ENCODE results near the gene SPINK8.
"Not testable (repeated sequence)": the region's sequence is repeated elsewhere in the genome, so short reads cannot be mapped to it uniquely, and the experiment has no call there.

DNA sequence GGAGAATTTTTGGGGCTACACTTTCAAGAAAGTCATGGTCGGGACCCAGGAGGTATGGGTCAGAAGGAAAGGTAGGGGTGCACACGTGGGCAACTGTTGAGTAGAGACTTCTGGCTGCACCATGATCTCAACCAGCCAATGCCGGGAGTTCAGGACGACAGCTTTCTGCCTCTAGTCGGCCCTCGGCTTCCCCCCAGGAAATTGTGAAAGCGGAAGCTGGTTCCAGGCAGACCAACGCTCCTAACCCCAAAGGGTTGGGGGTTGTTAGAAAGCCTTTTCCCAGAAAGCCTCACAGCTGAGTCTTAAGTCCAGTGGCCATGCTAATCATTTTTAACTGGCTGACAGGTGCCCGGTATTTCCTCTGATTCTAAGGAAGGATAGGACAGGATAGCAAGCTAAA is 1.8 kb upstream of the SPINK8 start:
- not testable (repeated sequence) for TF ChIP-seq BHLHE40 (IDR thresholded peaks at IDR 0.05; ENCODE audit: borderline replicate concordance); FOXM1 (IDR thresholded peaks at IDR 0.05; ENCODE audit: borderline replicate concordance); ELF4 (IDR thresholded peaks at IDR 0.05); SP1 (IDR thresholded peaks at IDR 0.05); NFRKB (IDR thresholded peaks at IDR 0.05); SUZ12 (IDR thresholded peaks at IDR 0.05)
- TF ChIP-seq, protein P1, sequence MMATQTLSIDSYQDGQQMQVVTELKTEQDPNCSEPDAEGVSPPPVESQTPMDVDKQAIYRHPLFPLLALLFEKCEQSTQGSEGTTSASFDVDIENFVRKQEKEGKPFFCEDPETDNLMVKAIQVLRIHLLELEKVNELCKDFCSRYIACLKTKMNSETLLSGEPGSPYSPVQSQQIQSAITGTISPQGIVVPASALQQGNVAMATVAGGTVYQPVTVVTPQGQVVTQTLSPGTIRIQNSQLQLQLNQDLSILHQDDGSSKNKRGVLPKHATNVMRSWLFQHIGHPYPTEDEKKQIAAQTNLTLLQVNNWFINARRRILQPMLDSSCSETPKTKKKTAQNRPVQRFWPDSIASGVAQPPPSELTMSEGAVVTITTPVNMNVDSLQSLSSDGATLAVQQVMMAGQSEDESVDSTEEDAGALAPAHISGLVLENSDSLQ (IDR thresholded peaks at IDR 0.05) = not testable (repeated sequence)

Data from HEK293T (cell line).